ENCODE measurements around the gene GDNF. TPM values are rescaled to one million over a fixed set of nuclear protein-coding genes. Genes with fewer than 3 reads are reported as not detected.
A peak's percentile ranks its signal among the peaks of the same experiment; 100 is the strongest.

The GDNF gene
- total RNA-seq, 2 donors from 2014 or later: not detected

GRCh38 chr5:37774912-37775483 is 64.8 kb downstream of the GDNF start:
- TF ChIP-seq, protein P1, sequence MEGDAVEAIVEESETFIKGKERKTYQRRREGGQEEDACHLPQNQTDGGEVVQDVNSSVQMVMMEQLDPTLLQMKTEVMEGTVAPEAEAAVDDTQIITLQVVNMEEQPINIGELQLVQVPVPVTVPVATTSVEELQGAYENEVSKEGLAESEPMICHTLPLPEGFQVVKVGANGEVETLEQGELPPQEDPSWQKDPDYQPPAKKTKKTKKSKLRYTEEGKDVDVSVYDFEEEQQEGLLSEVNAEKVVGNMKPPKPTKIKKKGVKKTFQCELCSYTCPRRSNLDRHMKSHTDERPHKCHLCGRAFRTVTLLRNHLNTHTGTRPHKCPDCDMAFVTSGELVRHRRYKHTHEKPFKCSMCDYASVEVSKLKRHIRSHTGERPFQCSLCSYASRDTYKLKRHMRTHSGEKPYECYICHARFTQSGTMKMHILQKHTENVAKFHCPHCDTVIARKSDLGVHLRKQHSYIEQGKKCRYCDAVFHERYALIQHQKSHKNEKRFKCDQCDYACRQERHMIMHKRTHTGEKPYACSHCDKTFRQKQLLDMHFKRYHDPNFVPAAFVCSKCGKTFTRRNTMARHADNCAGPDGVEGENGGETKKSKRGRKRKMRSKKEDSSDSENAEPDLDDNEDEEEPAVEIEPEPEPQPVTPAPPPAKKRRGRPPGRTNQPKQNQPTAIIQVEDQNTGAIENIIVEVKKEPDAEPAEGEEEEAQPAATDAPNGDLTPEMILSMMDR (IDR thresholded peaks at IDR 0.05): peak in 4 of 7 experiments; percentile 22 to 43 (median 30)
- TF ChIP-seq POLR2A (IDR thresholded peaks at IDR 0.05): no peak
- intact Hi-C loops (cut with DNase I): no loop called here
- WGBS, 2 donors: 93 to 94% methylated on average over 9 of the region's 9 CpGs
- ATAC-seq: no peak
- Histone ChIP-seq H3K4me3 (no peak overlapping the region), H3K27ac (no peak overlapping the region), H3K36me3 (replicated peaks in 1 of 2; ENCODE audit: insufficient read depth in 1 of 2, low read depth in 2 of 2) (no peaks in the 10 kb centered on the region), H3K27me3 (no peaks in the 10 kb centered on the region), H3K9me3 (no peaks in the 10 kb centered on the region), H3K4me1 (no peaks in the 10 kb centered on the region)
- DNase-seq: no peak

GRCh38 chr5:37773809-37774208 is 66.0 kb downstream of the GDNF start:
- intact Hi-C loops (cut with DNase I): no loop called here
- DNase-seq (no peak), ATAC-seq (peak; percentile 64)
- no peak for TF ChIP-seq POLR2A (IDR thresholded peaks at IDR 0.05)
- TF ChIP-seq, protein P1 (IDR thresholded peaks at IDR 0.05): no peak
- no peak overlapping the region for H3K27ac ChIP-seq
- H3K4me1 ChIP-seq: no peaks in the 10 kb centered on the region
- no peaks in the 10 kb centered on the region for H3K27me3 ChIP-seq
- H3K4me3 ChIP-seq: no peak overlapping the region
- no peaks in the 10 kb centered on the region for H3K9me3 ChIP-seq
- no peaks in the 10 kb centered on the region for H3K36me3 ChIP-seq (replicated peaks in 1 of 2; ENCODE audit: insufficient read depth in 1 of 2, low read depth in 2 of 2)
- WGBS, 2 donors: 44 to 46% methylated on average over 1 of the region's 1 CpG

DNA sequence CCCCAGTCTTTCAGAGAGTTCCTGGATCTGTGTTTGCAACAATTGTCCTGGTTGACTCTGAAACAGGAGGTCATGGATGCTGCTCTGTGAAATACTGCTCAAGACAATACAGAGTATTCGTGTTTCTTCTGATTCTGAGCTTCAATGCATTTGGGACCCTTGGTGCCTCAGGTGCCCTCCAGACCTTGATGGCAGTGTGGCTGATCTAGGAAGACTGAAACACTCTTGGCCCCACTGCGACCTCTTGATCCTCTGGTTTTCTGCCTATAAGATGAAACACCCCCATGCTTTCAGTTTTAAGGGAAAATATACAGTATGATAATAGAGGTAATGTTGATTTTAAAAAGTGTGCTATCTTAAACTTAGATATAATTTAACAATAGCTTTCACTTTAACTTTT is 67.6 kb downstream of the GDNF start:
- no peaks in the 10 kb centered on the region for H3K27me3 ChIP-seq
- H3K27ac ChIP-seq: no peak overlapping the region
- TF ChIP-seq POLR2A (IDR thresholded peaks at IDR 0.05): no peak
- TF ChIP-seq, protein P1 (IDR thresholded peaks at IDR 0.05): no peak
- intact Hi-C loops (cut with DNase I): no loop called here
- DNase-seq: no peak
- no peaks in the 10 kb centered on the region for H3K36me3 ChIP-seq (replicated peaks in 1 of 2; ENCODE audit: insufficient read depth in 1 of 2, low read depth in 2 of 2)
- no peak overlapping the region for H3K4me3 ChIP-seq
- no peaks in the 10 kb centered on the region for H3K9me3 ChIP-seq
- ATAC-seq: no peak
- 71 to 78% methylated on average over 2 of the region's 2 CpGs for WGBS, 2 donors
- H3K4me1 ChIP-seq: no peaks in the 10 kb centered on the region

- ATAC-seq (no peak), DNase-seq (no peak)
- no peaks in the 10 kb centered on the region for H3K27me3 ChIP-seq
- TF ChIP-seq, protein P1 (IDR thresholded peaks at IDR 0.05): no peak
- TF ChIP-seq POLR2A (IDR thresholded peaks at IDR 0.05): no peak
- intact Hi-C loops (cut with DNase I): no loop called here
- WGBS, 2 donors: 48 to 65% methylated on average over 2 of the region's 2 CpGs
- H3K27ac ChIP-seq: no peak overlapping the region
- H3K4me3 ChIP-seq: no peak overlapping the region
- no peaks in the 10 kb centered on the region for H3K36me3 ChIP-seq (replicated peaks in 1 of 2; ENCODE audit: insufficient read depth in 1 of 2, low read depth in 2 of 2)
- no peaks in the 10 kb centered on the region for H3K9me3 ChIP-seq
- no peaks in the 10 kb centered on the region for H3K4me1 ChIP-seq
Measured at GRCh38 chr5:37771731-37772130, 68.1 kb downstream of the GDNF start.

GRCh38 chr5:37771203-37771611 is 68.6 kb downstream of the GDNF start:
- DNase-seq: no peak
- intact Hi-C loops (cut with DNase I): no loop called here

More at GRCh38 chr5:37771203-37771611, 68.6 kb downstream of the GDNF start:
- Histone ChIP-seq H3K4me3 (no peak overlapping the region), H3K36me3 (replicated peaks in 1 of 2; ENCODE audit: insufficient read depth in 1 of 2, low read depth in 2 of 2) (no peaks in the 10 kb centered on the region), H3K27me3 (no peaks in the 10 kb centered on the region), H3K4me1 (no peaks in the 10 kb centered on the region), H3K9me3 (no peaks in the 10 kb centered on the region), H3K27ac (no peak overlapping the region)
- no peak for ATAC-seq
- TF ChIP-seq, protein P1 (IDR thresholded peaks at IDR 0.05): no peak
- TF ChIP-seq POLR2A (IDR thresholded peaks at IDR 0.05): no peak
- WGBS, 2 donors: 73 to 92% methylated on average over 3 of the region's 3 CpGs

Measured in body of pancreas (tissue), 4 donors.